H1 (cell line): Measurements from ENCODE around the gene MTCH1. TPM values are rescaled to one million over a fixed set of nuclear protein-coding genes. Genes with fewer than 3 reads are reported as not detected.

Experiments used
- CTCF ChIA-PET: fragments of 300-600 bp; sonication (Branson Sonifier 250); formaldehyde crosslinking; loops from one replicate; lab custom pipeline; 2021; ENCODE audit not compliant: partially characterized antibody; lab: Charles Lee
- POLR2A ChIA-PET: fragments of 300-600 bp; sonication (Branson Sonifier 250); formaldehyde crosslinking; loops from one replicate; lab custom pipeline; 2021; ENCODE audit warnings: inconsistent platforms; ENCODE audit not compliant: partially characterized antibody; lab: Charles Lee
- DNase-seq, 2 experiments: peaks; one replicate each; pipeline versions ENCODE4 v3.0.0 to v3.0.0-alpha.2; 2010 to 2022; ENCODE audit warnings: low spot score in 2 of 2, low read depth in 1 of 2, mixed read lengths in 1 of 2
- FAIRE-seq: peaks from 2 replicates; lab custom pipeline; 2011; peaks lifted over from hg19 to GRCh38; lab: Jason Lieb, UNC
- H2AFZ ChIP-seq: 2 replicates; pipeline ENCODE4 v1.8.1; 2012; ENCODE audit warnings: low read length, inconsistent platforms
- H2AK5ac ChIP-seq: 2 replicates; pipeline ENCODE4 v1.6.1; 2013; ENCODE audit warnings: low read depth, low read length
- H2BK120ac ChIP-seq: replicated peaks from 2 replicates; pipeline ENCODE3; 2013; ENCODE audit warnings: low read depth, low read length, inconsistent platforms
- H2BK12ac ChIP-seq: 2 replicates; pipeline ENCODE4 v1.6.1; 2013; ENCODE audit warnings: low read depth, low read length
- H2BK15ac ChIP-seq: 2 replicates; pipeline ENCODE4 v1.6.1; 2013; ENCODE audit warnings: low read length
- H2BK20ac ChIP-seq: 2 replicates; pipeline ENCODE4 v1.6.1; 2013; ENCODE audit warnings: low read length
- H2BK5ac ChIP-seq: 2 replicates; pipeline ENCODE4 v1.6.1; 2013; ENCODE audit warnings: low read depth, low read length
- H3K14ac ChIP-seq: 2 replicates; pipeline ENCODE4 v1.6.1; 2013; ENCODE audit warnings: inconsistent platforms; ENCODE audit not compliant: insufficient read length
- H3K18ac ChIP-seq: 2 replicates; pipeline ENCODE4 v1.6.1; 2013; ENCODE audit warnings: low read length; ENCODE audit errors: extremely low read depth
- H3K23ac ChIP-seq: 2 replicates; pipeline ENCODE4 v1.6.1; 2013; ENCODE audit warnings: inconsistent platforms; ENCODE audit not compliant: insufficient read length
- H3K23me2 ChIP-seq: 2 replicates; pipeline ENCODE4 v1.6.1; 2013; ENCODE audit warnings: low read depth, low read length
- H3K27ac ChIP-seq: 2 replicates; pipeline ENCODE4 v1.6.1; 2011; ENCODE audit warnings: low read depth, low read length, inconsistent platforms
- H3K27me3 ChIP-seq, 4 experiments: replicated peaks in 1 of 4; 1 replicate in 1 of 4; 2 replicates in 3 of 4; pipeline versions ENCODE4 v1.6.1 to v1.8.1; 2011 to 2013; ENCODE audit warnings: low read length in 3 of 4, mild to moderate bottlenecking in 3 of 4, inconsistent platforms in 2 of 4, mixed read lengths in 2 of 4, moderate library complexity in 1 of 4; ENCODE audit not compliant: control insufficient read depth in 3 of 4, insufficient read depth in 3 of 4; ENCODE audit errors: extremely low read depth in 1 of 4
- H3K36me3 ChIP-seq, 4 experiments: 2 replicates each; pipeline versions ENCODE4 v1.6.1 to v1.8.1; 2011 to 2013; ENCODE audit warnings: mild to moderate bottlenecking in 4 of 4, low read length in 3 of 4, moderate library complexity in 2 of 4, control low read depth in 1 of 4, inconsistent platforms in 1 of 4; ENCODE audit not compliant: insufficient read depth in 4 of 4, control insufficient read depth in 2 of 4
- H3K4ac ChIP-seq: replicated peaks from 2 replicates; pipeline ENCODE3; 2013; ENCODE audit warnings: low read length, low read depth, mixed read lengths, inconsistent platforms; ENCODE audit not compliant: insufficient read length
- H3K4me1 ChIP-seq, 4 experiments: replicated peaks in 1 of 4; 1 replicate in 1 of 4; 2 replicates in 3 of 4; pipeline versions ENCODE4 v1.6.1 to v1.8.1; 2011 to 2013; ENCODE audit warnings: low read length in 3 of 4, inconsistent platforms in 2 of 4, mixed read lengths in 1 of 4; ENCODE audit not compliant: insufficient read depth in 4 of 4, control insufficient read depth in 3 of 4
- H3K4me2 ChIP-seq, 2 experiments: 2 replicates each; pipeline versions ENCODE4 v1.6.1 to v1.8.1; 2011 to 2013; ENCODE audit warnings: low read depth in 2 of 2, low read length in 2 of 2, control low read depth in 1 of 2, inconsistent platforms in 1 of 2, mild to moderate bottlenecking in 1 of 2; ENCODE audit not compliant: insufficient read depth in 1 of 2
- H3K4me3 ChIP-seq, 4 experiments: fragments of 200-600, 300-600 bp in 1 of 4; sonication (generic), shearing (Covaris generic), sonication (Bioruptor Twin) in 1 of 4; 2 replicates each; pipeline versions ENCODE4 v1.5.1 to v1.8.1; 2011 to 2016; ENCODE audit warnings: low read length in 4 of 4, low read depth in 3 of 4, control low read depth in 2 of 4, inconsistent platforms in 2 of 4, mild to moderate bottlenecking in 2 of 4, mixed read lengths in 1 of 4, moderate library complexity in 1 of 4; ENCODE audit not compliant: insufficient read depth in 2 of 4; ENCODE audit errors: extremely low read depth in 1 of 4
- H3K56ac ChIP-seq: replicated peaks from 2 replicates; pipeline ENCODE3; 2013; ENCODE audit warnings: low read depth, mild to moderate bottlenecking, mixed read lengths, low read length, inconsistent platforms; ENCODE audit not compliant: insufficient read length
- H3K79me1 ChIP-seq: 2 replicates; pipeline ENCODE4 v1.6.1; 2013; ENCODE audit warnings: low read depth, low read length, control low read depth
- H3K79me2 ChIP-seq, 2 experiments: 2 replicates each; pipeline versions ENCODE4 v1.6.1 to v1.8.1; 2012 to 2013; ENCODE audit warnings: low read length in 2 of 2, mild to moderate bottlenecking in 2 of 2, inconsistent platforms in 1 of 2; ENCODE audit not compliant: insufficient read depth in 2 of 2, control insufficient read depth in 1 of 2
- H3K9ac ChIP-seq, 4 experiments: replicated peaks in 1 of 4; 1 replicate in 1 of 4; 2 replicates in 3 of 4; pipeline versions ENCODE4 v1.6.1 to v1.8.1; 2011 to 2013; ENCODE audit warnings: low read depth in 3 of 4, low read length in 3 of 4, control low read depth in 2 of 4, mild to moderate bottlenecking in 2 of 4, moderate library complexity in 2 of 4, inconsistent platforms in 1 of 4; ENCODE audit errors: extremely low read depth in 1 of 4
- H3K9me3 ChIP-seq, 2 experiments: 2 replicates each; pipeline versions ENCODE4 v1.6.1 to v1.8.1; 2012 to 2013; ENCODE audit warnings: mild to moderate bottlenecking in 2 of 2, moderate library complexity in 2 of 2, control low read depth in 1 of 2, inconsistent platforms in 1 of 2, low read depth in 1 of 2, low read length in 1 of 2, mixed read lengths in 1 of 2; ENCODE audit not compliant: insufficient read depth in 2 of 2
- H4K20me1 ChIP-seq, 2 experiments: replicated peaks in 1 of 2; 2 replicates each; pipeline versions ENCODE3 to v1.8.1; 2011 to 2013; ENCODE audit warnings: inconsistent platforms in 2 of 2, low read length in 2 of 2, mild to moderate bottlenecking in 1 of 2; ENCODE audit not compliant: insufficient read depth in 2 of 2, control insufficient read depth in 1 of 2
- H4K5ac ChIP-seq: 2 replicates; pipeline ENCODE4 v1.6.1; 2013; ENCODE audit warnings: low read length, low read depth, mixed read lengths, inconsistent platforms; ENCODE audit not compliant: insufficient read length
- H4K8ac ChIP-seq: 2 replicates; pipeline ENCODE4 v1.8.0; 2013; ENCODE audit warnings: mild to moderate bottlenecking, moderate library complexity, low read length, inconsistent platforms; ENCODE audit not compliant: insufficient read depth; ENCODE audit errors: extremely low read depth
- H4K91ac ChIP-seq: replicated peaks from 2 replicates; pipeline ENCODE3; 2013; ENCODE audit warnings: low read length, mixed read lengths, inconsistent platforms; ENCODE audit not compliant: insufficient read length
- CBX5 ChIP-seq: fragments of 300-800, 300-1000 bp; sonication (generic); IDR thresholded peaks from 2 replicates; pipeline ENCODE4 v1.7.1; 2016; ENCODE audit warnings: antibody characterized with exemption, low read length, low read depth
- CREB1 ChIP-seq: IDR thresholded peaks from 2 replicates; pipeline ENCODE4 v1.6.1; 2012; ENCODE audit warnings: inconsistent platforms
- GTF2F1 ChIP-seq: IDR thresholded peaks from 2 replicates; pipeline ENCODE4 v1.6.1; 2012; ENCODE audit warnings: low read depth, low read length, improper control_type of control experiment, borderline replicate concordance
- KDM4A ChIP-seq: IDR thresholded peaks from one replicate; pipeline ENCODE4 v1.7.1; 2012; ENCODE audit warnings: low read depth, mild to moderate bottlenecking, moderate library complexity, low read length, inconsistent platforms; ENCODE audit not compliant: severe bottlenecking
- KDM5A ChIP-seq: fragments of 200-600 bp; IDR thresholded peaks from 2 replicates; pipeline ENCODE4 v1.7.1; 2012; ENCODE audit warnings: mild to moderate bottlenecking, low read length, inconsistent platforms, mixed read lengths
- RAD21 ChIP-seq, 2 experiments: IDR thresholded peaks in 1 of 2; conservative IDR thresholded peaks in 1 of 2; 2 replicates each; pipeline ENCODE4 v1.6.1; 2011; ENCODE audit warnings: low read depth in 2 of 2, low read length in 2 of 2, improper control_type of control experiment in 1 of 2, inconsistent platforms in 1 of 2, mild to moderate bottlenecking in 1 of 2, moderate library complexity in 1 of 2
- WGBS, 2 experiments: shearing (Covaris generic) in 1 of 2; methylation state at CpG; one replicate each; pipeline versions ENCODE4 v1.1.6 to v1.1.7; 2013 to 2015; ENCODE audit warnings: low lambda C conversion rate in 2 of 2, mixed read lengths in 2 of 2, inconsistent platforms in 1 of 2, low coverage in 1 of 2, missing lambda C conversion rate in 1 of 2; ENCODE audit not compliant: insufficient replicate concordance in 2 of 2, insufficient coverage in 1 of 2, insufficient read length in 1 of 2; ENCODE audit errors: extremely low coverage in 1 of 2, missing lambda C conversion rate in 1 of 2; 5-methylcytosine and 5-hydroxymethylcytosine counted together
- polyA plus RNA-seq, 7 experiments: library from polyadenylated mRNA; depleted of rRNA in 3 of 7; stranded (reverse) in 5 of 7; unstranded in 2 of 7; fragments of >200 nt in 5 of 7; fragments of 200-250 nt in 2 of 7; gene quantifications; 1 replicate in 5 of 7; 2 replicates in 1 of 7; 4 replicates in 1 of 7; pipeline versions ENCODE4 v1.2.1 to v1.2.3, GENCODE V29; 2011 to 2013; ENCODE audit warnings: missing spikeins in 2 of 7, mixed read lengths in 2 of 7
- total RNA-seq: library from RNA; stranded (reverse); fragmentation: NEBNext Ultra II Directional; extraction: Animal tissue kit (Norgen Biotek cat#: 25700); gene quantifications from 2 replicates; pipeline ENCODE4 v1.2.1, GENCODE V29; 2021
- TF ChIP-seq, protein P1 (sequence below): IDR thresholded peaks from 2 replicates; pipeline ENCODE4 v1.6.1; 2011; ENCODE audit warnings: low read length, improper control_type of control experiment

The MTCH1 gene
- total and polyA plus RNA-seq, 2 of the 8 experiments (the other 6 are each of a cell fraction or from before 2014, with no cell fraction given), result 169 to 214 TPM

DNA sequence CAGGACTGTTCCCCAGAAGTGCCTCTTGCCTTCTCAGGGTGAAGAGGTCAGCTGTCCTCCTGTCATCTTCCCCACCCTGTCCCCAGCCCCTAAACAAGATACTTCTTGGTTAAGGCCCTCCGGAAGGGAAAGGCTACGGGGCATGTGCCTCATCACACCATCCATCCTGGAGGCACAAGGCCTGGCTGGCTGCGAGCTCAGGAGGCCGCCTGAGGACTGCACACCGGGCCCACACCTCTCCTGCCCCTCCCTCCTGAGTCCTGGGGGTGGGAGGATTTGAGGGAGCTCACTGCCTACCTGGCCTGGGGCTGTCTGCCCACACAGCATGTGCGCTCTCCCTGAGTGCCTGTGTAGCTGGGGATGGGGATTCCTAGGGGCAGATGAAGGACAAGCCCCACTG lies 21.6 kb downstream of the MTCH1 start:
- Histone ChIP-seq H2BK20ac (no peak overlapping the region), H4K8ac (no peak overlapping the region; the same call in 1 of the 2 replicates), H3K56ac (no peak overlapping the region), H4K91ac (no peak overlapping the region), H2BK120ac (no peak overlapping the region), H3K27ac (no peak overlapping the region), H2BK12ac (0 out of 2 replicates have a peak overlapping the region, but pooled peaks have one; percentile 27), H3K27me3 (no peaks in the 10 kb centered on the region), H3K9me3 (no peaks in the 10 kb centered on the region), H4K20me1 (peaks cover 0 to 4% of the 10 kb centered on the region in 2 experiments), H3K23me2 (no peaks in the 10 kb centered on the region), H3K79me2 (no peaks in the 10 kb centered on the region), H2BK15ac (no peak overlapping the region; the same call in 1 of the 2 replicates), H4K5ac (no peak overlapping the region), H3K4me1 (peaks cover 0 to 8% (median 5%) of the 10 kb centered on the region in 4 experiments; a peak in 5 of 7 replicates), H3K23ac (no peak overlapping the region), H3K4me2 (no peak overlapping the region), H2AFZ (no peak overlapping the region), H3K18ac (no peak overlapping the region), H2BK5ac (peak overlapping the region; percentile 44; the same call in 1 of the 2 replicates), H2AK5ac (no peak overlapping the region), H3K4ac (no peak overlapping the region), H3K9ac (no peak overlapping the region), H3K79me1 (no peaks in the 10 kb centered on the region), H3K36me3 (peaks cover 3 to 20% (median 16%) of the 10 kb centered on the region in 4 experiments; a peak in 7 of 8 replicates), H3K14ac (no peak overlapping the region), H3K4me3 (no peak overlapping the region)
- 85% methylated on average over 5 of the region's 6 CpGs; no CpG with 5 or more reads in 1 of the 2 experiments for WGBS, 2 experiments
- ChIA-PET POLR2A (interaction anchor here (2.3 kb wide), 1 partner anchor 22 kb away, joined by 8 read pairs; the partner anchor contains the start of gene MTCH1), CTCF (interaction anchor here (0.8 to 3.1 kb wide), 10 partner anchors 12 to 205 kb away, joined by 3 to 12 read pairs (median 4); no protein-coding TSS in a partner anchor)
- FAIRE-seq (no peak), DNase-seq (no peak)
- TF ChIP-seq RAD21 (IDR thresholded peaks at IDR 0.05 in 1 of 2, conservative IDR thresholded peaks at IDR 0.05 in 1 of 2; ENCODE audit: low read depth in 2 of 2, low read length in 2 of 2) (no peak), KDM4A (no peak), CBX5 (no peak), GTF2F1 (no peak), CREB1 (no peak), KDM5A (no peak)
- TF ChIP-seq, protein P1, sequence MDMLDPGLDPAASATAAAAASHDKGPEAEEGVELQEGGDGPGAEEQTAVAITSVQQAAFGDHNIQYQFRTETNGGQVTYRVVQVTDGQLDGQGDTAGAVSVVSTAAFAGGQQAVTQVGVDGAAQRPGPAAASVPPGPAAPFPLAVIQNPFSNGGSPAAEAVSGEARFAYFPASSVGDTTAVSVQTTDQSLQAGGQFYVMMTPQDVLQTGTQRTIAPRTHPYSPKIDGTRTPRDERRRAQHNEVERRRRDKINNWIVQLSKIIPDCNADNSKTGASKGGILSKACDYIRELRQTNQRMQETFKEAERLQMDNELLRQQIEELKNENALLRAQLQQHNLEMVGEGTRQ, result no peak
